LNCAP (cell line): Measurements from ENCODE around the gene TSEN54.

ENCODE experiments used
- CTCF ChIP-seq: fragments of 450-650 bp; IDR thresholded peaks from 2 replicates; pipeline ENCODE4 v1.5.1; 2017; ENCODE audit warnings: mild to moderate bottlenecking

Gene TSEN54

GRCh38 chr17:75548813-75549212, 32.5 kb downstream of the TSEN54 start:
- TF ChIP-seq CTCF = no peak

- TF ChIP-seq CTCF = no peak
Measured at GRCh38 chr17:75549246-75550138, 33.2 kb downstream of the TSEN54 start.

- no peak for TF ChIP-seq CTCF
Measured at GRCh38 chr17:75550139-75550465, 33.8 kb downstream of the TSEN54 start.

- no peak for TF ChIP-seq CTCF
Measured at GRCh38 chr17:75551266-75551665, 34.9 kb downstream of the TSEN54 start.

- no peak for TF ChIP-seq CTCF
Measured at GRCh38 chr17:75552425-75553294, 36.3 kb downstream of the TSEN54 start.

GRCh38 chr17:75553295-75554110, 37.2 kb downstream of the TSEN54 start:
- TF ChIP-seq CTCF = no peak

GRCh38 chr17:75555679-75556153, 39.4 kb downstream of the TSEN54 start:
- TF ChIP-seq CTCF = no peak
